GM10266 (cell line): ENCODE data around the gene DMRT1.

Source experiments
- DNase-seq: peaks from one replicate; pipeline ENCODE4 v3.0.0; 2012; ENCODE audit errors: extremely low spot score
- CTCF ChIP-seq: IDR thresholded peaks from 2 replicates; pipeline ENCODE4 v1.5.1; 2012; ENCODE audit warnings: mild to moderate bottlenecking, low read depth; ENCODE audit not compliant: control insufficient read depth, insufficient read depth; ENCODE audit errors: missing control alignments

Gene DMRT1

DNA sequence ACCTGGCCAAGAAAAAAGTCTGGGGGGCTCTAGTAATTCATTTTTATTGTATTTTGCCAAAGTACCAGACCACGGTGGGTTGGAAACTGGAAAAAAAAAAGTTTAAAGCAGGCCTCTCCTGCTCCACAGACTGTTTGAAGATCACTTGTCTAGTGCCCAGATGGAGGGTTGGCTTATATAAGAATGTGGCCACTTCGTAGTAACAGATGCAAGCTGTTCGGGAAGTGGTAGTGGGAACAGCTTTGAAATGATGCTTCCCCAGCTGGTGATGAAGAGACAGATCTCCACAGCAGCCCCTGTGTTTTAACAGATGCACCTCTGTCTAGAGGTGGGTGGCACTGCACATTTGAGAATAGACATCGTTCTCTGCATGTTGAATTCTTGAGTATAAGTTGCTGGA is 80.7 kb downstream of the DMRT1 start:
- no peak for DNase-seq
- no peak for TF ChIP-seq CTCF

DNA sequence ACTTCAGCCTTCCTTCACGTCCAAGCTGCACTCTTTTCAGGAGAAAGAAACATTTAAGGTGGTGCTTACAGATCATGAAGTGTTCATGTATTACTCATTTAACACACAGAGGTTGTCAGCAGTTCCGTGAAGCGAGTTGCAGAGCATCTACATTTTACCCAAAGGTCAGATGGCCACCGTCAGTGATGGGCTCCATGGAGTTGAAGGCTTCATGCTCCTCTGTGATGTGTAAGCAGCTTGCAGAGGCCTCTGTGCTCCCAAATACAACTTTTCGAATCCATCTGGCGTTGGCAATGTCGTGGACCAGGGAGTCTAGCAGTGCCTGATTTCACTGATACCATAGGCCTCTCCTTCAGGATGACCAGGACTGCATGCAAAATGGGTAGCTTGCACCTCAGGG is 81.2 kb downstream of the DMRT1 start:
- no peak for TF ChIP-seq CTCF
- no peak for DNase-seq

GRCh38 chr9:926976-927375 is 85.5 kb downstream of the DMRT1 start:
- TF ChIP-seq CTCF: no peak
- no peak for DNase-seq

- peak; percentile 19 for DNase-seq
- peak; percentile 27 for TF ChIP-seq CTCF
Measured at GRCh38 chr9:928363-929042, 87.0 kb downstream of the DMRT1 start.

GRCh38 chr9:929719-930118 is 88.2 kb downstream of the DMRT1 start:
- DNase-seq: no peak
- no peak for TF ChIP-seq CTCF

- TF ChIP-seq CTCF: no peak
- DNase-seq: no peak
Measured at GRCh38 chr9:933356-933755, 91.9 kb downstream of the DMRT1 start.

DNA sequence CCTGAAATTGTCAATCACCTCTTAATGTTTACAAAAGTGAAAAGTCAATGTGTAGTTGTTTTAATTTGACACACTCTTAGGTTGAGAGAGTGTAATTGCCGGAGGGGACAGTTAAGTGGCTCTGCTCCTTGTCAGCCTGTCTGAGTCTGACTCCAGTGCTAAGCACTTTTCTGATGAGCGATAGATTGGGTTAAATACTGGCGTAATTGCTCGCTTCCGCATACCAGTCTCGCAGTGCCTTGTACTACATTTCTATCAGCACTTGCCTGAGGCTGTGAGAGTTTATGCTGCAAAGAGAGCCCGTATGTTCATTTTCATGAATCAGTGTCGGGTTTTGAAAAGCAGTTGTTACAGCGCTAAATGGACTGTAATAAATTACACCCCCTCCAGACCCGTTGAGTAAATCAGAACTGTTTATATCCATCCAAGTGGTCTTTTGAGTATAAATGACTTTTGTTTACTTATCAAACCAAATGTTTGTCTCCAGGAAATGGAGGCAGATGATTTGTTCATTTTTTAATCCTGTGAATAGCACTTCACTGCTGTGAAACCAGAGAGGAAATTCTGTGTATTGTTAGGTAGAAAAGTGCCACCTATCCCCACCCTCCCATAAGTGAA is 94.0 kb downstream of the DMRT1 start:
- no peak for TF ChIP-seq CTCF
- DNase-seq: no peak
